ENCODE data around the gene AGPAT2.
A peak's percentile ranks its signal among the peaks of the same experiment; 100 is the strongest.

AGPAT2 gene

GRCh38 chr9:136650021-136650420 lies 37.2 kb downstream of the AGPAT2 start:
- H3K4me2 ChIP-seq (ENCODE audit: low read length) = no peak overlapping the region
- no peaks in the 10 kb centered on the region for H3K9me3 ChIP-seq (ENCODE audit: control insufficient read depth, insufficient read depth, low read length)
- TF ChIP-seq CTCF (IDR thresholded peaks at IDR 0.05; ENCODE audit: low read depth, low read length, poor library complexity, severe bottlenecking) = no peak
- TF ChIP-seq EZH2phosphoT487 (IDR thresholded peaks at IDR 0.05; ENCODE audit: borderline replicate concordance, low read length) = no peak
- no peaks in the 10 kb centered on the region for H3K9me2 ChIP-seq (replicated peaks; ENCODE audit: control insufficient read depth, low read length)
- no peak overlapping the region for H3K4me3 ChIP-seq (ENCODE audit: low read length)
- H3F3A ChIP-seq (ENCODE audit: control insufficient read depth, insufficient read depth) = peaks cover 5% of the 10 kb centered on the region
- peaks cover 24% of the 10 kb centered on the region for H3K27me3 ChIP-seq (ENCODE audit: control insufficient read depth, low read length)
- H3K27ac ChIP-seq (ENCODE audit: low read depth, low read length) = no peak overlapping the region
- H3K36me3 ChIP-seq (ENCODE audit: control insufficient read depth, low read length) = no peaks in the 10 kb centered on the region
- no peaks in the 10 kb centered on the region for H4K20me1 ChIP-seq (ENCODE audit: control insufficient read depth, insufficient read depth, low read depth, low read length)
- peaks cover 33% of the 10 kb centered on the region for H3K4me1 ChIP-seq (ENCODE audit: control insufficient read depth, low read length)
- H3K79me2 ChIP-seq (ENCODE audit: control insufficient read depth, low read length) = no peaks in the 10 kb centered on the region

DNA sequence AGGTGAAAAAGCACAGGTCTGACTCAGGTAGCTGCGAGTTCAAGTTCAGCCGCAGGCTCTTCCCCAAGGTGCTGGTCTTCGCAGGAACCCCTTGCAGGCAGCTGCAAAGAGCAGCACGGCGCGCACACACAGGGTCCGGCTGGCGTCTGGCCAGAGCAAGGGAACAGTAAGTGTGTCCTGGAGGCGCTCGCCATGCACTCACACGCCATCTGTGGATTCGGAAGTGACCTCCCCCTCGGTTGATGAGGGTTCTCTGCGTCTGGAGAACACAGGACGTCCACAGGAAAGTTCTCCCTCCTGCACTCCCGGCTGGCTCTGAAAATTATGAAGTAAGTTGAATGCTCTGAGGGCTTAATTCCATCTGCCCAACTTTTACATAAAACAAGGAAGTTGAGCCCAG lies 38.5 kb downstream of the AGPAT2 start:
- Histone ChIP-seq H3F3A (ENCODE audit: control insufficient read depth, insufficient read depth) (peaks cover 5% of the 10 kb centered on the region), H3K9me2 (replicated peaks; ENCODE audit: control insufficient read depth, low read length) (no peaks in the 10 kb centered on the region), H3K27ac (ENCODE audit: low read depth, low read length) (no peak overlapping the region), H3K27me3 (ENCODE audit: control insufficient read depth, low read length) (peaks cover 34% of the 10 kb centered on the region), H3K4me1 (ENCODE audit: control insufficient read depth, low read length) (peaks cover 43% of the 10 kb centered on the region), H4K20me1 (ENCODE audit: control insufficient read depth, insufficient read depth, low read depth, low read length) (no peaks in the 10 kb centered on the region), H3K4me2 (ENCODE audit: low read length) (no peak overlapping the region), H3K4me3 (ENCODE audit: low read length) (no peak overlapping the region), H3K36me3 (ENCODE audit: control insufficient read depth, low read length) (no peaks in the 10 kb centered on the region), H3K79me2 (ENCODE audit: control insufficient read depth, low read length) (no peaks in the 10 kb centered on the region), H3K9me3 (ENCODE audit: control insufficient read depth, insufficient read depth, low read length) (no peaks in the 10 kb centered on the region)
- TF ChIP-seq CTCF (IDR thresholded peaks at IDR 0.05; ENCODE audit: low read depth, low read length, poor library complexity, severe bottlenecking) (no peak), EZH2phosphoT487 (IDR thresholded peaks at IDR 0.05; ENCODE audit: borderline replicate concordance, low read length) (no peak)

DNA sequence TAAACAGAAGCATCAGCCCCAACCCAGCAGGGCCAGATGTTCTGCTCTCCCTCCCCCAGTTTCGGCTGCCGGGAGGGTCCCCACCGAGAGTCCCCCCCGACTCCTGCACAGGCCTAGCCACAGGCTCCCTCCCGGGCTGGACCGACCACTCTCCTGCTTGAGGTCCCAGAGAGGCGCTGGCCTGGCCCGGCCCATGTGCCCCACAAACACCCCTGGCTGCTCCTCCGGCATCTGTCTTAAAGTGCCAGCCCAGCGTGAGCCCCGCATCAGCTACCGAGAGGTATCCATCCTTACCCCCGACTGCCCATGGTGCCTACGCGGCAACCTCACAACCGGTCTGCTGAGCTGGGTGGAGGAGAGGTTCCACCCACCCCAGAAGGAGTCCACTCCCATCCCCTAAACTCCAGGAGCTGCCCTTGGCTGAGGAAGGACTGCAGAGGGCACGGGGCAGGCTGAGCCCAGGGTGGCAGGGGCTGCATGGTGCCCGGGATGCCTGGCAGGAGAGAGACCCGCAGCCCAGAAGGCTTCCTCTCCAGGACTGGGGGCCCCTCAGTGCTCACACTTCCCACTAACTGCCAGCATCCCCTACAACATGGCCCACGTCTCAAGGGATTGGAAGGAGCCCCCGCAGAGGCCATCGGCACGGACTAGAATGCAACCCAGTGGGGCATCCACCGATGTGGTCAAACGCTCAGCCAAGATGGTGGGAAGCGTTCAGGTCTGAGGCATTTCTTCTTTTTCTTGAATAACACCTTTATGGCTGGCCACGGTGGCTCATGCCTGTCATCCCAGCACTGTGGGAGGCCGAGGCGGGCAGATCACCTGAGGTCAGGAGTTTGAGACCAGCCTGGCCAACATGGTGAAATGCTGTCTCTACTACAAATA lies 40.2 kb downstream of the AGPAT2 start:
- H3F3A ChIP-seq (ENCODE audit: control insufficient read depth, insufficient read depth) = peaks cover 5% of the 10 kb centered on the region
- no peaks in the 10 kb centered on the region for H4K20me1 ChIP-seq (ENCODE audit: control insufficient read depth, insufficient read depth, low read depth, low read length)
- no peak overlapping the region for H3K27ac ChIP-seq (ENCODE audit: low read depth, low read length)
- H3K4me1 ChIP-seq (ENCODE audit: control insufficient read depth, low read length) = peaks cover 43% of the 10 kb centered on the region
- TF ChIP-seq EZH2phosphoT487 (IDR thresholded peaks at IDR 0.05; ENCODE audit: borderline replicate concordance, low read length) = no peak
- TF ChIP-seq CTCF (IDR thresholded peaks at IDR 0.05; ENCODE audit: low read depth, low read length, poor library complexity, severe bottlenecking) = no peak
- H3K4me2 ChIP-seq (ENCODE audit: low read length) = peak overlapping the region; percentile 55
- H3K4me3 ChIP-seq (ENCODE audit: low read length) = no peak overlapping the region
- H3K27me3 ChIP-seq (ENCODE audit: control insufficient read depth, low read length) = peaks cover 45% of the 10 kb centered on the region
- no peaks in the 10 kb centered on the region for H3K9me2 ChIP-seq (replicated peaks; ENCODE audit: control insufficient read depth, low read length)
- H3K9me3 ChIP-seq (ENCODE audit: control insufficient read depth, insufficient read depth, low read length) = no peaks in the 10 kb centered on the region
- H3K79me2 ChIP-seq (ENCODE audit: control insufficient read depth, low read length) = no peaks in the 10 kb centered on the region
- H3K36me3 ChIP-seq (ENCODE audit: control insufficient read depth, low read length) = no peaks in the 10 kb centered on the region
